GM19328 (cell line): ENCODE results near the gene GBGT1.

ENCODE experiments used
- ATAC-seq: cut with Tn5 transposase; IDR thresholded peaks from one replicate; pipeline ENCODE4 v1.9.1; 2021; ENCODE audit warnings: mild to moderate bottlenecking, moderate library complexity; ENCODE audit not compliant: unreplicated experiment

Gene GBGT1

GRCh38 chr9:133144904-133145851 lies 18.5 kb downstream of the GBGT1 start:
- no peak for ATAC-seq

GRCh38 chr9:133144142-133144903 lies 19.4 kb downstream of the GBGT1 start:
- no peak for ATAC-seq

- ATAC-seq = no peak
Measured at GRCh38 chr9:133143639-133144141, 20.0 kb downstream of the GBGT1 start.

GRCh38 chr9:133142684-133143622 lies 20.8 kb downstream of the GBGT1 start:
- no peak for ATAC-seq

GRCh38 chr9:133141833-133142595 lies 21.7 kb downstream of the GBGT1 start:
- ATAC-seq = no peak

- ATAC-seq = no peak
Measured at GRCh38 chr9:133140606-133141005, 23.1 kb downstream of the GBGT1 start.

- ATAC-seq = no peak
Measured at GRCh38 chr9:133140174-133140505, 23.6 kb downstream of the GBGT1 start.

GRCh38 chr9:133139246-133140173 lies 24.2 kb downstream of the GBGT1 start:
- no peak for ATAC-seq

GRCh38 chr9:133137451-133138231 lies 26.1 kb downstream of the GBGT1 start:
- no peak for ATAC-seq

- no peak for ATAC-seq
Measured at GRCh38 chr9:133135146-133135745, 28.5 kb downstream of the GBGT1 start.

- no peak for ATAC-seq
Measured at GRCh38 chr9:133134388-133135145, 29.1 kb downstream of the GBGT1 start.

GRCh38 chr9:133133681-133134387 lies 29.9 kb downstream of the GBGT1 start:
- peak; percentile 91 for ATAC-seq

- no peak for ATAC-seq
Measured at GRCh38 chr9:133132174-133132573, 31.5 kb downstream of the GBGT1 start.

- no peak for ATAC-seq
Measured at GRCh38 chr9:133131506-133131905, 32.2 kb downstream of the GBGT1 start.

- ATAC-seq = no peak
Measured at GRCh38 chr9:133130685-133131244, 32.9 kb downstream of the GBGT1 start.
